Tibial nerve (tissue), 3 donors: ENCODE measurements around the gene RBMS3.

Experiments used
- CTCF ChIP-seq, 5 experiments: fragments of 200-600 bp in 3 of 5; fragments of 450-650 bp in 2 of 5; sonication (generic) in 3 of 5; IDR thresholded peaks; one replicate each; pipeline ENCODE4 v1.5.1; 2016 to 2019; ENCODE audit warnings: antibody characterized with exemption in 5 of 5, mild to moderate bottlenecking in 3 of 5, moderate library complexity in 2 of 5
- POLR2A ChIP-seq, 2 donors: fragments of 450-650 bp; IDR thresholded peaks; one replicate each; pipeline ENCODE4 v1.6.1; 2017; ENCODE audit warnings: antibody characterized with exemption in 2 of 2, mild to moderate bottlenecking in 2 of 2, moderate library complexity in 2 of 2

GRCh38 chr3:29329986-29330890, 49.4 kb downstream of the RBMS3 start:
- TF ChIP-seq POLR2A (IDR thresholded peaks at IDR 0.05), result no peak
- no peak for TF ChIP-seq CTCF (IDR thresholded peaks at IDR 0.05)
